ENCODE data around the gene LRRC71. TPM values are rescaled to one million over a fixed set of nuclear protein-coding genes. Genes with fewer than 3 reads are reported as not detected.

The LRRC71 gene
- total RNA-seq, 3 donors from 2014 or later: not detected

DNA sequence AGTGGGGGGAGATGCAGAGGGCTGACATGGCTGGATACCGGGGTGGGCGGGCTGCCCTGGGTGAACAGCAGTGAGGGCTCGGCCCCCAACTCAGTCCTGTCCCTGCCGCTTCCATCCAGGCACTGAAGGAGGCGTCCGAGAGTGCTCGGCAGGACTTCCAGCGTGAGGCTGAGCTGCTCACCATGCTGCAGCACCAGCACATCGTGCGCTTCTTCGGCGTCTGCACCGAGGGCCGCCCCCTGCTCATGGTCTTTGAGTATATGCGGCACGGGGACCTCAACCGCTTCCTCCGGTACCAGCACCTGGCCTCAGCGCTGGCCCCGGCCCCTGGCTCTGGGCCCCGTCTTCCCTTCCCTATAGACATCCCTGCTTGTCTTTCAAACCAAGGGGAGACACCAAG, 44.2 kb upstream of the LRRC71 start:
- ATAC-seq: no peak

DNA sequence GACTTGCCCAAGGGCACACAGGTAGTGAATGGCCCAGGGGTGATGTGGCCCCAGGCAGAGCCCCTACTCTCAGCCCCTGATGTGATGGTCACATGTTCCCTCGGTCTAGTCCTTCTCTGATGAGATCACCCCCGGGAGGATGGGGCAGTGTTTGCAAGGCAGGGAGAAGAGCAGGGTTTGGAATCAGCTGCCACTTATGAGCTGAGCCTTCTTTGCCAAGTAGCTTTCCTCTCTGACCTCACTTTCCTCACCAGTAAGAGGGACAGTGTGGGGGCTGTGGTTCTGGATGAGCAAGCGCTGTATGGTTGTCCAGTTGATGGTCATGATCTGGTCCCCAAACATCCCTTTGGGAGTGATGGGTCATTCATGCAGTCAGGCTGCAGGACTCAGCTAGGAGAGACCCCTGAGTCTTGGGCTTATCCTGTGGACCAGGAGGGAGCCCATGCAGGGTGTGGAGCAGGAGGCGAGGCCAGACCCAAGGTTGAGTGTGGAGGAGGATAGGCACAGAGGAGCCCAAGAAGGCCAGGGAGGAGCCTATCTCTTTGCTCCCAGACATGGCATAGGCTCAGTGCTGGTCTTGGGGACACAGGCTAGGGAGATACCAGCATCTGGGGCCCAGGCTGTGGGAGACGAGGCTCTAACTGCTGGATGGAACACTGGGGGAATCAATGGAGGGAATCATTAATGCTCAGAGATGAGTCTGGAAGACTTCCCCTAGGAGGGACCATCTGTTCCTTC, 42.8 kb upstream of the LRRC71 start:
- ATAC-seq: no peak
- TF ChIP-seq CTCF (IDR thresholded peaks at IDR 0.05): no peak
- no peak for DNase-seq
- H3K4me3 ChIP-seq: no peak overlapping the region
- H3K4me1 ChIP-seq (ENCODE audit: low read depth): no peaks in the 10 kb centered on the region
- intact Hi-C loops (cut with DNase I, micrococcal nuclease): no loop called here
- no peaks in the 10 kb centered on the region for H3K9me3 ChIP-seq
- no peaks in the 10 kb centered on the region for H3K36me3 ChIP-seq (ENCODE audit: low read depth)

More for the DNA sequence above, 44.2 kb upstream of the LRRC71 start:
- TF ChIP-seq CTCF (IDR thresholded peaks at IDR 0.05): no peak
- DNase-seq: no peak
- Histone ChIP-seq H3K4me1 (ENCODE audit: low read depth) (no peaks in the 10 kb centered on the region), H3K9me3 (no peaks in the 10 kb centered on the region), H3K4me3 (no peak overlapping the region), H3K36me3 (ENCODE audit: low read depth) (no peaks in the 10 kb centered on the region)
- intact Hi-C loops (cut with DNase I, micrococcal nuclease): no loop called here

DNA sequence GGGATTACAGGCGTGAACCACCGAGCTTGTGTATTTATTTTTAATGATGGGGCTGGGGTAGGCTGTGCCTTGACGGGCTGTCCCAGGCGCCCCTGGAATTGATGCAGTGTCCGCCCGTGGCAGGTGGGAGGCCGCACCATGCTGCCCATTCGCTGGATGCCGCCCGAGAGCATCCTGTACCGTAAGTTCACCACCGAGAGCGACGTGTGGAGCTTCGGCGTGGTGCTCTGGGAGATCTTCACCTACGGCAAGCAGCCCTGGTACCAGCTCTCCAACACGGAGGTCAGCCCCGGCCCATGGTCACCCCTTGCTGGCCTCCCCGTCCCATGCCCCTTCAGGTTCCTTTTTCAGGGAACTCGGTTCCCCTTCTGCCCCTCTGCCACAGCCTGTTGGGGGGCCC, 40.6 kb upstream of the LRRC71 start:
- Histone ChIP-seq H3K36me3 (ENCODE audit: low read depth) (no peaks in the 10 kb centered on the region), H3K9me3 (no peaks in the 10 kb centered on the region), H3K4me3 (no peak overlapping the region), H3K4me1 (ENCODE audit: low read depth) (no peaks in the 10 kb centered on the region)
- intact Hi-C loops (cut with DNase I, micrococcal nuclease): no loop called here
- no peak for TF ChIP-seq CTCF (IDR thresholded peaks at IDR 0.05)
- no peak for DNase-seq
- ATAC-seq: no peak

DNA sequence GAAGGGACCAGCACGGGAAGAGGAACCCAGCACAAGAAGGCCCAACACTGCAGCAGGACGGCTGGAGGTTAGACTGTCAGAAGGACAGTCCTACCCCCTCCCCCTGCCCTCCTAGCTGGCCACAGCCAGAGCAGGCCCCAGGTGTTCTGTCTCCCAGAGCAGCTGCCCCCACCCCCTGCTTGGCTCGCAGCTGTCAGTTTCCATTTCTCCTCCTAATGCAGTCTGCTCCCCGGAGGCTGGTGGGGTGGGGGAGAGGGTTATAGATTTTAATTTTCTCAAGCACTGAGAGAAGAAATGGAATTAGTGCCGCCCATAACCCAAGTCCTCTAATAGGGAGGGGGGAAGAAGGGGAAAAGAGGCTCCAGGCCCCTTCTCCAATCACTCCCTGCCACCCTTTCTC, 40.0 kb upstream of the LRRC71 start:
- intact Hi-C loops (cut with DNase I, micrococcal nuclease): no loop called here
- Histone ChIP-seq H3K4me3 (no peak overlapping the region), H3K4me1 (ENCODE audit: low read depth) (no peaks in the 10 kb centered on the region), H3K36me3 (ENCODE audit: low read depth) (no peaks in the 10 kb centered on the region), H3K9me3 (no peaks in the 10 kb centered on the region)
- peak; percentile 6 for ATAC-seq
- no peak for TF ChIP-seq CTCF (IDR thresholded peaks at IDR 0.05)
- no peak for DNase-seq

GRCh38 chr1:156881101-156881500, 39.3 kb upstream of the LRRC71 start:
- intact Hi-C loops (cut with DNase I, micrococcal nuclease): no loop called here
- no peak for TF ChIP-seq CTCF (IDR thresholded peaks at IDR 0.05)
- no peak overlapping the region for H3K4me3 ChIP-seq
- no peaks in the 10 kb centered on the region for H3K36me3 ChIP-seq (ENCODE audit: low read depth)
- H3K9me3 ChIP-seq: no peaks in the 10 kb centered on the region
- H3K4me1 ChIP-seq (ENCODE audit: low read depth): no peaks in the 10 kb centered on the region
- ATAC-seq: no peak
- no peak for DNase-seq

- ATAC-seq: no peak
- no peaks in the 10 kb centered on the region for H3K9me3 ChIP-seq
- intact Hi-C loops (cut with DNase I, micrococcal nuclease): no loop called here
- no peaks in the 10 kb centered on the region for H3K36me3 ChIP-seq (ENCODE audit: low read depth)
- DNase-seq: no peak
- no peak overlapping the region for H3K4me3 ChIP-seq
- no peaks in the 10 kb centered on the region for H3K4me1 ChIP-seq (ENCODE audit: low read depth)
- no peak for TF ChIP-seq CTCF (IDR thresholded peaks at IDR 0.05)
These were observed 38.8 kb upstream of the LRRC71 start for GRCh38 chr1:156881663-156882062.
